Measurements from ENCODE around the gene PTPN14. TPM values are rescaled to one million over a fixed set of nuclear protein-coding genes. Genes with fewer than 3 reads are reported as not detected.

PTPN14 gene
- total RNA-seq, 1 experiment from 2014 or later = 76.4 TPM

GRCh38 chr1:214444182-214444939 lies 107.0 kb downstream of the PTPN14 start:
- H2AK5ac ChIP-seq (ENCODE audit: insufficient read length, low read length) = no peak overlapping the region
- Mint-ChIP-seq H3K27ac (peak overlapping the region in 2 of 3 experiments; percentile 10 to 85; a peak in 3 of 7 replicates), H3K27me3 (ENCODE audit: low read depth) (no peaks in the 10 kb centered on the region), H3K36me3 (ENCODE audit: insufficient read depth in 1 of 3, low read depth in 3 of 3) (peaks cover 3 to 4% (median 3%) of the 10 kb centered on the region in 3 experiments; a peak in 5 of 7 replicates), H3K9me3 (peaks cover 0 to 3% of the 10 kb centered on the region in 2 experiments; a peak in 2 of 5 replicates), H3K4me3 (no peak overlapping the region), H3K4me1 (peaks cover 77 to 88% of the 10 kb centered on the region in 2 experiments)
- no peaks in the 10 kb centered on the region for H3K27me3 ChIP-seq (ENCODE audit: insufficient read depth, low read length)
- no peak overlapping the region for H2BK20ac ChIP-seq (ENCODE audit: low read depth, low read length, poor library complexity, severe bottlenecking)
- H3K79me2 ChIP-seq (ENCODE audit: insufficient read depth, low read length) = peaks cover 3% of the 10 kb centered on the region; the same call in 1 of the 2 replicates
- no peak overlapping the region for H3K23ac ChIP-seq (ENCODE audit: insufficient read length, low read depth, low read length)
- no peak overlapping the region for H4K5ac ChIP-seq (ENCODE audit: insufficient read length, low read depth, low read length)
- H3K4me1 ChIP-seq (ENCODE audit: insufficient read depth, low read length) = peaks cover 20% of the 10 kb centered on the region
- no peaks in the 10 kb centered on the region for H4K20me1 ChIP-seq (ENCODE audit: control insufficient read depth, insufficient read depth, insufficient read length)
- H3K14ac ChIP-seq (ENCODE audit: insufficient read depth, low read length) = no peak overlapping the region
- H3K23me2 ChIP-seq (ENCODE audit: insufficient read length, low read depth, low read length, poor library complexity, severe bottlenecking) = no peaks in the 10 kb centered on the region
- no peak overlapping the region for H3K18ac ChIP-seq (ENCODE audit: insufficient read length, low read depth, low read length)
- H2AFZ ChIP-seq (ENCODE audit: low read length) = no peak overlapping the region
- H3K9ac ChIP-seq (ENCODE audit: extremely low read depth, insufficient read length, low read length) = no peak overlapping the region
- no peak overlapping the region for H3K56ac ChIP-seq (ENCODE audit: insufficient read length, low read depth, low read length)
- H3K4ac ChIP-seq (ENCODE audit: low read depth, low read length) = no peak overlapping the region
- no peaks in the 10 kb centered on the region for H3K9me3 ChIP-seq (ENCODE audit: control insufficient read depth, low read depth, low read length)
- H4K8ac ChIP-seq (replicated peaks; ENCODE audit: insufficient read length, low read depth, low read length) = no peak overlapping the region
- H2BK5ac ChIP-seq (ENCODE audit: insufficient read length, low read length) = no peak overlapping the region
- H4K91ac ChIP-seq (ENCODE audit: insufficient read length, low read depth, low read length) = no peak overlapping the region
- no peak overlapping the region for H3T11ph ChIP-seq (ENCODE audit: low read length)
- no peaks in the 10 kb centered on the region for H3K79me1 ChIP-seq (ENCODE audit: insufficient read depth, low read depth, low read length, poor library complexity, severe bottlenecking)
- H2BK15ac ChIP-seq (ENCODE audit: low read depth, low read length) = no peak overlapping the region
- no peak overlapping the region for H2BK12ac ChIP-seq (ENCODE audit: insufficient read length, low read depth, low read length)
- no CpG with 5 or more reads among the region's 3 CpGs for WGBS (ENCODE audit: extremely low coverage, insufficient read length, low lambda C conversion rate)
- TF ChIP-seq CTCF (conservative IDR thresholded peaks at IDR 0.05) = no peak
- DNase-seq = no peak
- no peak overlapping the region for H2BK120ac ChIP-seq (ENCODE audit: low read depth, low read length, poor library complexity, severe bottlenecking)
- H3K4me2 ChIP-seq (ENCODE audit: insufficient read depth, insufficient read length, low read length) = no peak overlapping the region
- H3K27ac ChIP-seq (ENCODE audit: insufficient read length, low read depth, low read length) = no peak overlapping the region
